Measurements from ENCODE around the gene TLR8. TPM values are rescaled to one million over a fixed set of nuclear protein-coding genes. Genes with fewer than 3 reads are reported as not detected.

TLR8 gene
- total RNA-seq, 1 experiment from 2014 or later, result not detected

DNA sequence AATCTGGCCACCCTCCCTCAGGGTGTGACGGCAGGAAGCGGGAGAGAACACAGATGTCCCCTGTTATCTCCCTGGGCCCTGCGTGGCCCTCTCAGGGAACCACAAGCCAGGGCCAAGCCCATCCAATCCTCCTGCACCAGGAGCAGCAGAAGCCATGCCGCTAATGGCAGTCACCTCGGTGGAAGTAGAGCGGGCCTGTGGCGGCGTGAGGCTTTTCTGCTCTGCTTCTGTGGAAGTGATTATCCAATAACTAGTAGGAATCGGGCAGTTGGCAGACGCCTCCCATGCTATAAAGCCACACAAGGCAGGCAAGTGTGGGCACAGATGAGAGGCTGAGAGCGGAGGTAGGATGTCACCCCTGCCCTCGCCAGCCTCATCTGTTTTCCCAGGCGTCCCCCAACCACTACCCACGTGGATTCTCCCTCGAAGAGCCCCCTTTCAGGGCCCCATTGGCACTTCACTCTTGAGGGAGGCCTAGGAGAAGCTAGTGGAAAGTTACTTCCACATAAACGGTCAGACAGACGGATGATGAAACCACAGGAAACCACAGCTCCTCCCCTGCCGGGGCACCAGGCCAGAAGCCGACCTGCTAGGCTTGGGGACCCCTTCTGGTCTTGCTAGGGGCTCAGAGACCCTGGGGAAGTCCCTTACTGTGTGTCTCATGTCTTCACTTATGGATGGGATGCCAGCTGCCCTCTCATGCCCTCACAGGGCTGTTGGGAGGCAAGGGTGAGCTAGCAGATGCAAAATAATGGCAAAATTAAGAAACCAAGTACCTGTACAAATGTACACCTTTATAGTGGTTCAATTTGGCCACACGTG is 49.7 kb downstream of the TLR8 start:
- Histone ChIP-seq H3K4me3 (ENCODE audit: low read depth in 2 of 2, low read length in 2 of 2) (no peak overlapping the region), H3K27ac (ENCODE audit: low read length) (peak overlapping the region; percentile 81), H3K4me1 (ENCODE audit: control insufficient read depth, insufficient read depth, low read length) (peaks cover 6% of the 10 kb centered on the region; the same call in 1 of the 2 replicates), H3K27me3 (ENCODE audit: control insufficient read depth, insufficient read depth, low read length) (no peaks in the 10 kb centered on the region), H3K9me3 (ENCODE audit: control insufficient read depth, insufficient read depth, low read depth, low read length) (no peaks in the 10 kb centered on the region), H3K36me3 (ENCODE audit: control insufficient read depth, insufficient read depth, low read length) (no peaks in the 10 kb centered on the region)
- TF ChIP-seq, protein P1, sequence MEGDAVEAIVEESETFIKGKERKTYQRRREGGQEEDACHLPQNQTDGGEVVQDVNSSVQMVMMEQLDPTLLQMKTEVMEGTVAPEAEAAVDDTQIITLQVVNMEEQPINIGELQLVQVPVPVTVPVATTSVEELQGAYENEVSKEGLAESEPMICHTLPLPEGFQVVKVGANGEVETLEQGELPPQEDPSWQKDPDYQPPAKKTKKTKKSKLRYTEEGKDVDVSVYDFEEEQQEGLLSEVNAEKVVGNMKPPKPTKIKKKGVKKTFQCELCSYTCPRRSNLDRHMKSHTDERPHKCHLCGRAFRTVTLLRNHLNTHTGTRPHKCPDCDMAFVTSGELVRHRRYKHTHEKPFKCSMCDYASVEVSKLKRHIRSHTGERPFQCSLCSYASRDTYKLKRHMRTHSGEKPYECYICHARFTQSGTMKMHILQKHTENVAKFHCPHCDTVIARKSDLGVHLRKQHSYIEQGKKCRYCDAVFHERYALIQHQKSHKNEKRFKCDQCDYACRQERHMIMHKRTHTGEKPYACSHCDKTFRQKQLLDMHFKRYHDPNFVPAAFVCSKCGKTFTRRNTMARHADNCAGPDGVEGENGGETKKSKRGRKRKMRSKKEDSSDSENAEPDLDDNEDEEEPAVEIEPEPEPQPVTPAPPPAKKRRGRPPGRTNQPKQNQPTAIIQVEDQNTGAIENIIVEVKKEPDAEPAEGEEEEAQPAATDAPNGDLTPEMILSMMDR (IDR thresholded peaks at IDR 0.05), result no peak
- TF ChIP-seq SIN3A (IDR thresholded peaks at IDR 0.05; ENCODE audit: borderline replicate concordance, insufficient read depth, low read depth, low read length), result no peak
- TF ChIP-seq POLR2AphosphoS5 (IDR thresholded peaks at IDR 0.05; ENCODE audit: low read depth, low read length), result no peak
- TF ChIP-seq, protein P2, sequence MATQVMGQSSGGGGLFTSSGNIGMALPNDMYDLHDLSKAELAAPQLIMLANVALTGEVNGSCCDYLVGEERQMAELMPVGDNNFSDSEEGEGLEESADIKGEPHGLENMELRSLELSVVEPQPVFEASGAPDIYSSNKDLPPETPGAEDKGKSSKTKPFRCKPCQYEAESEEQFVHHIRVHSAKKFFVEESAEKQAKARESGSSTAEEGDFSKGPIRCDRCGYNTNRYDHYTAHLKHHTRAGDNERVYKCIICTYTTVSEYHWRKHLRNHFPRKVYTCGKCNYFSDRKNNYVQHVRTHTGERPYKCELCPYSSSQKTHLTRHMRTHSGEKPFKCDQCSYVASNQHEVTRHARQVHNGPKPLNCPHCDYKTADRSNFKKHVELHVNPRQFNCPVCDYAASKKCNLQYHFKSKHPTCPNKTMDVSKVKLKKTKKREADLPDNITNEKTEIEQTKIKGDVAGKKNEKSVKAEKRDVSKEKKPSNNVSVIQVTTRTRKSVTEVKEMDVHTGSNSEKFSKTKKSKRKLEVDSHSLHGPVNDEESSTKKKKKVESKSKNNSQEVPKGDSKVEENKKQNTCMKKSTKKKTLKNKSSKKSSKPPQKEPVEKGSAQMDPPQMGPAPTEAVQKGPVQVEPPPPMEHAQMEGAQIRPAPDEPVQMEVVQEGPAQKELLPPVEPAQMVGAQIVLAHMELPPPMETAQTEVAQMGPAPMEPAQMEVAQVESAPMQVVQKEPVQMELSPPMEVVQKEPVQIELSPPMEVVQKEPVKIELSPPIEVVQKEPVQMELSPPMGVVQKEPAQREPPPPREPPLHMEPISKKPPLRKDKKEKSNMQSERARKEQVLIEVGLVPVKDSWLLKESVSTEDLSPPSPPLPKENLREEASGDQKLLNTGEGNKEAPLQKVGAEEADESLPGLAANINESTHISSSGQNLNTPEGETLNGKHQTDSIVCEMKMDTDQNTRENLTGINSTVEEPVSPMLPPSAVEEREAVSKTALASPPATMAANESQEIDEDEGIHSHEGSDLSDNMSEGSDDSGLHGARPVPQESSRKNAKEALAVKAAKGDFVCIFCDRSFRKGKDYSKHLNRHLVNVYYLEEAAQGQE (IDR thresholded peaks at IDR 0.05; ENCODE audit: insufficient read depth in 1 of 2, low read depth in 2 of 2, low read length in 1 of 2), result no peak
- no peak for TF ChIP-seq TCF7L2 (IDR thresholded peaks at IDR 0.05; ENCODE audit: low read depth, low read length)
- intact Hi-C loops (cut with micrococcal nuclease; ENCODE audit: unreplicated experiment) (no loop called here), in situ Hi-C loops (cut with HindIII; ENCODE audit: low pct_unique_long_range_greater_than_20kb, low sequenced_read_pairs) (no loop called here)
- DNase-seq (ENCODE audit: low read depth, low spot score) (no peak), ATAC-seq (peak; percentile 66; the same call in 1 of the 2 replicates)
- CTCF ChIA-PET, result no interaction called here
- POLR2A ChIA-PET, result no interaction called here
- BruUV-seq (replicated peaks), result no TSS peak

DNA sequence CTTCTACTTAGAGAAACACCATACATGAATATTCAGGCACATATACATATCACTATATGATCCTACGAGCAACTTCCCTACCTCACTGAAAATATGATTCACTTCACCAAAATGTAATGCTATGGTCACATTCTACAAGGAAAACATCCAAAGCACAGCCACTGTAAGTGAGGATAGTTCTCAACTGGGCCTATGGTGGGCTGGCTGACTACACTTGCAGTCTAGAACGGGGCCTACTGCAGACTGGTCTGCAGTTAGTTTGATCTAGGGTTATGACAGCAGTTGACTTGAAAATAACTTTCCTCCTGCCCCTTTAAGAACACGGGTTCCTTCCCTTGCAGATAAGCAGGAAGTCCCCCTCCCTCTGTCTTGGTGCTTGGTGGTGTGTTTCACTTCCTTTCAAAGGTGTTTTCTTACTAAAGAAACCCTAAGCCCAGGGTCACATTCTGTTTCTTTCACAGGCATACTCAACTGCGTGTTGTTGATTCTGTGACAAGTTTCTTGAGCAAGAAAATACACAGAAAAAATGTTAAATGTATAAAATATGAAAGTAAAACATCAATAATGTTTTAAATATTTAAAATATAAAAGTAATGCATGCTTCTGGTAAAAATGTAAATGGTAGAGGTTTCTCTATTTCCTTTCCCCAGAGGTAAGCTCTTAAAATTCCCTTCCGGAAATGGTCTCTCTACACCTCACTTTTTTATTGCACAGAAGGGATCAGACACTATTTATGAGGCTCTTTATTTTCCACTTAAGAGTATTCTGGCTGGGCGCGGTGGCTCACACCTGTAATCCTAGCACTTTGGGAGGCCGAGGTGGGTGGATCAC is 50.5 kb downstream of the TLR8 start:
- intact Hi-C loops (cut with micrococcal nuclease; ENCODE audit: unreplicated experiment) (no loop called here), in situ Hi-C loops (cut with HindIII; ENCODE audit: low pct_unique_long_range_greater_than_20kb, low sequenced_read_pairs) (no loop called here)
- no peaks in the 10 kb centered on the region for H3K36me3 ChIP-seq (ENCODE audit: control insufficient read depth, insufficient read depth, low read length)
- ChIA-PET CTCF (no interaction called here), POLR2A (no interaction called here)
- BruUV-seq (replicated peaks), result no TSS peak
- H3K4me1 ChIP-seq (ENCODE audit: control insufficient read depth, insufficient read depth, low read length), result peaks cover 6% of the 10 kb centered on the region; the same call in 1 of the 2 replicates
- H3K4me3 ChIP-seq (ENCODE audit: low read depth in 2 of 2, low read length in 2 of 2), result no peak overlapping the region
- TF ChIP-seq TCF7L2 (IDR thresholded peaks at IDR 0.05; ENCODE audit: low read depth, low read length) (no peak), SIN3A (IDR thresholded peaks at IDR 0.05; ENCODE audit: borderline replicate concordance, insufficient read depth, low read depth, low read length) (no peak), POLR2AphosphoS5 (IDR thresholded peaks at IDR 0.05; ENCODE audit: low read depth, low read length) (no peak)
- TF ChIP-seq, protein P2 (IDR thresholded peaks at IDR 0.05; ENCODE audit: insufficient read depth in 1 of 2, low read depth in 2 of 2, low read length in 1 of 2), result no peak
- TF ChIP-seq, protein P1 (IDR thresholded peaks at IDR 0.05), result no peak
- DNase-seq (ENCODE audit: low read depth, low spot score) (no peak), ATAC-seq (peak; percentile 48; the same call in 1 of the 2 replicates)
- peak overlapping the region; percentile 81 for H3K27ac ChIP-seq (ENCODE audit: low read length)
- H3K9me3 ChIP-seq (ENCODE audit: control insufficient read depth, insufficient read depth, low read depth, low read length), result no peaks in the 10 kb centered on the region
- H3K27me3 ChIP-seq (ENCODE audit: control insufficient read depth, insufficient read depth, low read length), result no peaks in the 10 kb centered on the region

Measured in Panc1 (cell line).